ENCODE results near the gene SEC63. TPM values are rescaled to one million over a fixed set of nuclear protein-coding genes. Genes with fewer than 3 reads are reported as not detected.

The SEC63 gene
- total RNA-seq, 1 experiment from 2014 or later = 97.6 TPM

DNA sequence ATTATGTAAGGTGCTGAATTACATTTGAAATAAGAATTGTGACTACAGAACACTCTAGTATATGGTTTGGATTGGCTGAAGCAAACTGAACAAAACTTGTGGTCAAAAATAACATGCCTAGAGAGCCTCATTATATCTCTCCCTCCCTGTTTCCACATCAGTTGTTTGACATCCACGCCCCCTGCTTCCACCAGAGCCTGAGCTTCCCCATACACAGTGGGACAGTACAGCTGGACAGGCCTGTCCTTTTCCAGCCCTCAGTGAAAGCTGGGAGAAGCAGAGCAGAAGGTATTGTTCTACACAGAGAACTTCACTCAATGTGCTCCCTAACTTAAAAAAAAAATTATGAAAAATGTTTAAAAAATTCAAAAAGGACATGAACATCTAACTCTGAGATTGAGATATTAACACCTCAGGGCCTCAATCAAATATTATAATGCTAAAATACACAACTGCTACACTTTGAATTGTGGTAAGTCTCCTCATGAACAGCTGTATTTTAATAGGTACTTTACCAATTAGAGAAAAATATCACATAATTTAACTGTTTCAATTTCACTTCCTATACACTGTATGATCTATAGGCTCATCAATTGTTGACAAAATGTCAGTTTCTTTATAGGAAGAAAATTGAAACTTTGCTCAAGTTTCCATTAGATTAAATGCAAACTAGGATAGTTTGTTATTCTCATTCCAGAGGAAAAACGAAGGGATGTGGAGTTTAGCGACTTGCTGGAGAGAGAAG is 89.0 kb downstream of the SEC63 start:
- CTCF ChIA-PET = interaction anchor here (0.5 to 1.1 kb wide), 5 partner anchors 16 to 661 kb away, joined by 3 to 4 read pairs (median 4); no protein-coding TSS in a partner anchor
- Mint-ChIP-seq H3K36me3 (peaks cover 10% of the 10 kb centered on the region; the same call in 1 of the 2 replicates), H3K4me1 (peaks cover 41% of the 10 kb centered on the region), H3K4me3 (no peak overlapping the region), H3K27me3 (ENCODE audit: low read depth) (no peaks in the 10 kb centered on the region), H3K27ac (no peak overlapping the region; the same call in 1 of the 2 replicates), H3K9me3 (no peaks in the 10 kb centered on the region)
- no peak for DNase-seq (ENCODE audit: low spot score)
- POLR2A ChIA-PET = no interaction called here
- ATAC-seq = no peak
- TF ChIP-seq SMAD4 (CRISPR knock-in tag; IDR thresholded peaks at IDR 0.05) = no peak
- TF ChIP-seq, protein P1, sequence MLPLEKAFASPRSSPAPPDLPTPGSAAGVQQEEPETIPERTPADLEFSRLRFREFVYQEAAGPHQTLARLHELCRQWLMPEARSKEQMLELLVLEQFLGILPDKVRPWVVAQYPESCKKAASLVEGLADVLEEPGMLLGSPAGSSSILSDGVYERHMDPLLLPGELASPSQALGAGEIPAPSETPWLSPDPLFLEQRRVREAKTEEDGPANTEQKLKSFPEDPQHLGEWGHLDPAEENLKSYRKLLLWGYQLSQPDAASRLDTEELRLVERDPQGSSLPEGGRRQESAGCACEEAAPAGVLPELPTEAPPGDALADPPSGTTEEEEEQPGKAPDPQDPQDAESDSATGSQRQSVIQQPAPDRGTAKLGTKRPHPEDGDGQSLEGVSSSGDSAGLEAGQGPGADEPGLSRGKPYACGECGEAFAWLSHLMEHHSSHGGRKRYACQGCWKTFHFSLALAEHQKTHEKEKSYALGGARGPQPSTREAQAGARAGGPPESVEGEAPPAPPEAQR (CRISPR knock-in tag; IDR thresholded peaks at IDR 0.05) = no peak
- TF ChIP-seq, protein P2, sequence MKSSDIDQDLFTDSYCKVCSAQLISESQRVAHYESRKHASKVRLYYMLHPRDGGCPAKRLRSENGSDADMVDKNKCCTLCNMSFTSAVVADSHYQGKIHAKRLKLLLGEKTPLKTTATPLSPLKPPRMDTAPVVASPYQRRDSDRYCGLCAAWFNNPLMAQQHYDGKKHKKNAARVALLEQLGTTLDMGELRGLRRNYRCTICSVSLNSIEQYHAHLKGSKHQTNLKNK (CRISPR knock-in tag; IDR thresholded peaks at IDR 0.05) = no peak
- TF ChIP-seq, protein P3, sequence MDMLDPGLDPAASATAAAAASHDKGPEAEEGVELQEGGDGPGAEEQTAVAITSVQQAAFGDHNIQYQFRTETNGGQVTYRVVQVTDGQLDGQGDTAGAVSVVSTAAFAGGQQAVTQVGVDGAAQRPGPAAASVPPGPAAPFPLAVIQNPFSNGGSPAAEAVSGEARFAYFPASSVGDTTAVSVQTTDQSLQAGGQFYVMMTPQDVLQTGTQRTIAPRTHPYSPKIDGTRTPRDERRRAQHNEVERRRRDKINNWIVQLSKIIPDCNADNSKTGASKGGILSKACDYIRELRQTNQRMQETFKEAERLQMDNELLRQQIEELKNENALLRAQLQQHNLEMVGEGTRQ (CRISPR knock-in tag; IDR thresholded peaks at IDR 0.05) = no peak
- TF ChIP-seq, protein P4, sequence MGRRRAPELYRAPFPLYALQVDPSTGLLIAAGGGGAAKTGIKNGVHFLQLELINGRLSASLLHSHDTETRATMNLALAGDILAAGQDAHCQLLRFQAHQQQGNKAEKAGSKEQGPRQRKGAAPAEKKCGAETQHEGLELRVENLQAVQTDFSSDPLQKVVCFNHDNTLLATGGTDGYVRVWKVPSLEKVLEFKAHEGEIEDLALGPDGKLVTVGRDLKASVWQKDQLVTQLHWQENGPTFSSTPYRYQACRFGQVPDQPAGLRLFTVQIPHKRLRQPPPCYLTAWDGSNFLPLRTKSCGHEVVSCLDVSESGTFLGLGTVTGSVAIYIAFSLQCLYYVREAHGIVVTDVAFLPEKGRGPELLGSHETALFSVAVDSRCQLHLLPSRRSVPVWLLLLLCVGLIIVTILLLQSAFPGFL (CRISPR knock-in tag; IDR thresholded peaks at IDR 0.05; ENCODE audit: borderline replicate concordance) = no peak

DNA sequence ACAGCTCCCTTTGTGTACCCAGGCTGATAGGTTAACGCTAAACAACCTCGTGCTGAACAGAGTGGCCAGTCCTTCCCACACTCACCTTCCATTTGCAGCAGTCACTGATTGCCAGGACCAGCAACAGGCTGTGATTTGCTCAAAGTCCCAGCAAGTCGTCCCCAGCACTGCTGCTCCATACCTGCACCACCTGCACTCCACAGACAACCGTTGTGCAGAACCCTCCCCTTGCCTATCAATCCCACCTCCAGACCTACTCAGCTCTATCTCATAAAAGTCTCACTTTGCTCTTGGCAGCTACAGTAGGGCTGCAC is 90.7 kb downstream of the SEC63 start:
- DNase-seq (ENCODE audit: low spot score) (no peak), ATAC-seq (peak; percentile 57)
- Mint-ChIP-seq H3K4me1 (peaks cover 48% of the 10 kb centered on the region), H3K27me3 (ENCODE audit: low read depth) (no peaks in the 10 kb centered on the region), H3K27ac (peak overlapping the region; percentile 66), H3K9me3 (no peaks in the 10 kb centered on the region), H3K36me3 (peaks cover 10% of the 10 kb centered on the region; the same call in 1 of the 2 replicates), H3K4me3 (no peak overlapping the region)
- CTCF ChIA-PET = interaction anchor here (0.5 to 2.7 kb wide), 17 partner anchors 8 to 1301 kb away, joined by 3 to 21 read pairs (median 4); no protein-coding TSS in a partner anchor
- POLR2A ChIA-PET = no interaction called here
- peak; percentile 30; the same call in 1 of the 2 replicates for TF ChIP-seq ZNF671 (CRISPR knock-in tag; IDR thresholded peaks at IDR 0.05)
- TF ChIP-seq ETV6 (CRISPR knock-in tag; IDR thresholded peaks at IDR 0.05) = no peak
- 0 out of 2 replicates have a peak, but pooled peaks have one; percentile 34 for TF ChIP-seq NFATC4 (CRISPR knock-in tag; IDR thresholded peaks at IDR 0.05)

DNA sequence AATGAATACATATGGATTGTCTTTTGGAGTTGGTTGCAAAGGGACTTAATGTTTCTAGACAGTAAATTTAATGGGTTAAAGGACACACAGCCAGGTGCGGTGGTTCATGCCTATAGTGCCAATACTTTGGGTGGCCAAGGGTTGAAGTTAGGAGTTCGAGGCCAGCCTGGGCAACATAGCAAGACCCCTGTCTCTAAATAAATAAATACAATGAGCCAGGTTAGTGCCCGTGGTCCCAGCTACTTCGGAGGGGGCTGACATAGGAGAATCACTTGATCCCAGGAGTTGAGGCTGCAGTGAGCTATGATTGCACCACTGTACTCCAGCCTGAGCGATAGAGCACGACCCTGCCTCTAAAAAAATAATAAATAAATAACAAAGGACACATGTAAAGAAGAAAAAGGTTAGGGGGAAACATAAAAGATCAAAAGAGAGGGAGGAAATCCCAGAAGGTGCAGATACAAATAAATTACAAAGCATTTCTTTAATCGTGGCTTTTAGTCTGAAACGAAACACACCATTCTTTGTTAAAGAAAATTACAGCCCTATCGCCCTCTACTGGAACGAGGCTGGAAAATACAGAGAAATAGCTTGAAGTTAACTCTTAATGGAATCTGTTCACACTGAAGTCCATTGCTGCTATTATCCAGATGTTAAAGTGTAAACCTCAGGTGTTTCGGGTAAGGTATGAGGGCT is 91.3 kb downstream of the SEC63 start:
- Mint-ChIP-seq H3K27ac (peak overlapping the region; percentile 66; the same call in 1 of the 2 replicates), H3K4me3 (no peak overlapping the region), H3K4me1 (peaks cover 49% of the 10 kb centered on the region), H3K9me3 (0 out of 2 replicates have a peak, but pooled peaks cover under 1% of the 10 kb centered on the region), H3K36me3 (peaks cover 10% of the 10 kb centered on the region; the same call in 1 of the 2 replicates), H3K27me3 (ENCODE audit: low read depth) (no peaks in the 10 kb centered on the region)
- CTCF ChIA-PET = interaction anchor here (0.5 to 2.7 kb wide), 18 partner anchors 9 to 1300 kb away, joined by 3 to 21 read pairs (median 4); no protein-coding TSS in a partner anchor
- POLR2A ChIA-PET = no interaction called here
- TF ChIP-seq GTF2I (CRISPR knock-in tag; conservative IDR thresholded peaks at IDR 0.05) (no peak), ZNF121 (CRISPR knock-in tag; IDR thresholded peaks at IDR 0.05) (peak; percentile 94), ZNF671 (CRISPR knock-in tag; IDR thresholded peaks at IDR 0.05) (no peak), ZBTB21 (CRISPR knock-in tag; IDR thresholded peaks at IDR 0.05; ENCODE audit: borderline replicate concordance) (no peak)
- TF ChIP-seq, protein P5, sequence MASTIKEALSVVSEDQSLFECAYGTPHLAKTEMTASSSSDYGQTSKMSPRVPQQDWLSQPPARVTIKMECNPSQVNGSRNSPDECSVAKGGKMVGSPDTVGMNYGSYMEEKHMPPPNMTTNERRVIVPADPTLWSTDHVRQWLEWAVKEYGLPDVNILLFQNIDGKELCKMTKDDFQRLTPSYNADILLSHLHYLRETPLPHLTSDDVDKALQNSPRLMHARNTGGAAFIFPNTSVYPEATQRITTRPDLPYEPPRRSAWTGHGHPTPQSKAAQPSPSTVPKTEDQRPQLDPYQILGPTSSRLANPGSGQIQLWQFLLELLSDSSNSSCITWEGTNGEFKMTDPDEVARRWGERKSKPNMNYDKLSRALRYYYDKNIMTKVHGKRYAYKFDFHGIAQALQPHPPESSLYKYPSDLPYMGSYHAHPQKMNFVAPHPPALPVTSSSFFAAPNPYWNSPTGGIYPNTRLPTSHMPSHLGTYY (CRISPR knock-in tag; IDR thresholded peaks at IDR 0.05) = no peak
- TF ChIP-seq, protein P6, sequence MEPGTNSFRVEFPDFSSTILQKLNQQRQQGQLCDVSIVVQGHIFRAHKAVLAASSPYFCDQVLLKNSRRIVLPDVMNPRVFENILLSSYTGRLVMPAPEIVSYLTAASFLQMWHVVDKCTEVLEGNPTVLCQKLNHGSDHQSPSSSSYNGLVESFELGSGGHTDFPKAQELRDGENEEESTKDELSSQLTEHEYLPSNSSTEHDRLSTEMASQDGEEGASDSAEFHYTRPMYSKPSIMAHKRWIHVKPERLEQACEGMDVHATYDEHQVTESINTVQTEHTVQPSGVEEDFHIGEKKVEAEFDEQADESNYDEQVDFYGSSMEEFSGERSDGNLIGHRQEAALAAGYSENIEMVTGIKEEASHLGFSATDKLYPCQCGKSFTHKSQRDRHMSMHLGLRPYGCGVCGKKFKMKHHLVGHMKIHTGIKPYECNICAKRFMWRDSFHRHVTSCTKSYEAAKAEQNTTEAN (CRISPR knock-in tag; IDR thresholded peaks at IDR 0.05) = no peak
- TF ChIP-seq, protein P7, sequence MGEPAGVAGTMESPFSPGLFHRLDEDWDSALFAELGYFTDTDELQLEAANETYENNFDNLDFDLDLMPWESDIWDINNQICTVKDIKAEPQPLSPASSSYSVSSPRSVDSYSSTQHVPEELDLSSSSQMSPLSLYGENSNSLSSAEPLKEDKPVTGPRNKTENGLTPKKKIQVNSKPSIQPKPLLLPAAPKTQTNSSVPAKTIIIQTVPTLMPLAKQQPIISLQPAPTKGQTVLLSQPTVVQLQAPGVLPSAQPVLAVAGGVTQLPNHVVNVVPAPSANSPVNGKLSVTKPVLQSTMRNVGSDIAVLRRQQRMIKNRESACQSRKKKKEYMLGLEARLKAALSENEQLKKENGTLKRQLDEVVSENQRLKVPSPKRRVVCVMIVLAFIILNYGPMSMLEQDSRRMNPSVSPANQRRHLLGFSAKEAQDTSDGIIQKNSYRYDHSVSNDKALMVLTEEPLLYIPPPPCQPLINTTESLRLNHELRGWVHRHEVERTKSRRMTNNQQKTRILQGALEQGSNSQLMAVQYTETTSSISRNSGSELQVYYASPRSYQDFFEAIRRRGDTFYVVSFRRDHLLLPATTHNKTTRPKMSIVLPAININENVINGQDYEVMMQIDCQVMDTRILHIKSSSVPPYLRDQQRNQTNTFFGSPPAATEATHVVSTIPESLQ (CRISPR knock-in tag; IDR thresholded peaks at IDR 0.05) = no peak
- ATAC-seq (peak; percentile 51), DNase-seq (ENCODE audit: low spot score) (no peak)
